Anterior cingulate cortex (tissue), 58 donors: ENCODE results near the gene CCL23.
"Not testable (repeated sequence)": the region's sequence is repeated elsewhere in the genome, so short reads cannot be mapped to it uniquely, and the experiment has no call there.

Source experiments
- DNase-seq, 58 donors: peaks; one replicate each; lab custom pipeline; 2025; lab: John Stamatoyannopoulos, UW

The CCL23 gene

DNA sequence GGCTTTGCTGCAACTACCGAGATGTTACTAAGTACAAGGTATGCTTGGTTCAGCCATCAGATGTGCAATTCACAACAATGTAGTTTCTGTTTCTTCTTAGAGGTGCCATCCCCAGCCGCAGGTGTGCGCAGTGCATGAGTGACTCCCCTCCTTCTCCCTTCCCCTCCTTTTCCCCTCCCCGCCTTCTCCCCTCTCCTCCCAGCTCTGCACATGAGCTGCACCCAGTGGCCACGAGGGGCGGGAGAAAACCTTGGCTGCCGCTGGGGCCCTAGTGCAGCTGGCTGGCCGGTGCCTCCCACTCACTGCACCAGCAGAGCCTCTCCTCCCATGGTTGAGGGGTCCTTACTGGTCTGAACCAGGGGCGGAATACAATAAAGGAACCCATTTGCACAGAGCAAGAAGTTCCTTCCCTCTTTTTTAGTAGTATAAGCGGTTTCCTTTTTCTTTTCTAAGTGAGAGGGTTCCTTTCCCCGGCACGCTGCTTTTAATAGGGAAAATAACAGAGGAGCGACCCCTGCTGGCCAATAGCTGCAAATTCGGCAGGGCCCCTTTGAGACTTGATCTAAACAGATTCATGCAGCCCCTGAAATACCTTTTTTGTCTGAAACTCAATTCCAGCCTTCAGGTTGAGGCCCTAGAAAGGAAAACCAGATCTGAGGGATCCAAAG lies 8.6 kb downstream of the CCL23 start:
- no peak for DNase-seq

DNA sequence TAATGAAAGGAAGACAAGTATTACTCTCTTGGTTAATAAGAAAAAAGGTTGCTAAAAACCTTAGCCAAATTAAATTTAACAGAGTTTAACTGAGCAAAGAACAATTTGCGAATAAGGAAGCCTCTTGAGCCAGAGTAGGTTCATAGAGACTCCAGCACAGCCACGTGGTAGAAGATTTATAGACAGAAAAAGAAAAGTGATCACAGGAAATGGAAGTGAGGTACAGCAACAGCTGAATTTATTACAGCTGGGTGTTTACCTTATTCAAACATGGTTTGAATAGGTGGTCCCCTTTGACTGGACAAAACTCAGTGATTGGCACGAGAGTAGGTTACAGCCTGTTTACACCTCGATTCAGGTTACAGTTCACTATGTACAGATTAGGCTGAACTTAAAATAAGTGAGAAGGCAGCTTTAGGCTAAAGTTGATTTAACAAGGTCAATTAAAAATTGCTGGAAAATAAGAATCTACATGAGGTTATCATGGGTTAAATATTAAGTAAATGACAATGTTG lies 13.1 kb downstream of the CCL23 start:
- no peak for DNase-seq

GRCh38 chr17:36002631-36003030 lies 15.1 kb downstream of the CCL23 start:
- no peak for DNase-seq

GRCh38 chr17:36001862-36002603 lies 15.7 kb downstream of the CCL23 start:
- no peak for DNase-seq

GRCh38 chr17:36001110-36001771 lies 16.5 kb downstream of the CCL23 start, which contains the start of gene CCL15:
Gene CCL15, minus strand, starts transcription at chr17:36001553. Its CDS starts 61 bp downstream, at chr17:36001492.
- DNase-seq: no peak

- DNase-seq: no peak
These were observed 17.1 kb downstream of the CCL23 start for GRCh38 chr17:36000732-36001109.

DNA sequence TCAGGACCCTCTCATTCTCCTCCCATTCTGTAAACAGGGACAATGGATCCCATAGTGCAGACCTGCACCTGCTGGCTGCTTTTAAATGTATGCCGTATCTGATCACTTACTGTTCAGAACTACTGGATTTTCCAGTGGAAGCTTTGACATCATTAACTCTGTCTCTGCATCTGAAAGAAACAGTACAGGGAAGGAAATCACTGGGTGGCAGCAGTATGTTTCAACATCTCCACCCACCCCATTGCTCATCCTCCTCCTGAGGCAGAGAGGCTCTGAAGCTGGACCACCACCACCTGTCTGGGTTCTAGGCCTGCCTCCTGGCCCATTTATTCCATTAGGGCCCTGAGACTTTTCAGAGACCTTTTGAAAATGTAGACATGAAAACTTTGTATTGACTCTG lies 19.0 kb downstream of the CCL23 start:
- DNase-seq: no peak

DNA sequence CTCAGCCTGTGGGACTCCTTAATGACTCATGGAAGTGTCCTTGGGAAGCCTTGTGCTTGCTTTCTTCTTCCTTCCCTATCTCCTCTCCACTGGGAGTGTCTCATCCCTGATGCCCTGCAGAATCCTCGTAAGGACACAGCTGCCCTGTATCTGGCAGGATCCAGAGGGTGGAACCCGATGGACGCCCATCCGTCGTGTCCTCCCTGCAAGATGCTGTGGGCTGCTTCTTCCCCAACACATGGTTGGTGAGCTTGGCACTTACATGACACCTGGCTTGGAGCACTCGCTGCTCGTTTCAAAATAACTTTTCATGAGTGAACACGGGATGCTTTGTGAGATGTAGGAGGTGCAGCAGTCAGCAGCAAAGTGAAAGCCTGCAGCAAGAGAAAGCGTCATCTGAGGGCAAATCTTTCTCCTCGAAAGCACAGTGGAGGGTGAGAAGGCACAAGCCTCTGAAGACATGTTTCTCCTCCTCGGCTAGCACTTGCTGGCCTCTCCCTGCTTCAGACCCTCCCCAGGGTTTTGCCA lies 19.7 kb downstream of the CCL23 start:
- no peak for DNase-seq

- not testable (repeated sequence) for DNase-seq
These were observed 22.4 kb downstream of the CCL23 start for GRCh38 chr17:35995346-35995745.

- DNase-seq: no peak
These were observed 26.7 kb downstream of the CCL23 start for GRCh38 chr17:35991075-35991474.

DNA sequence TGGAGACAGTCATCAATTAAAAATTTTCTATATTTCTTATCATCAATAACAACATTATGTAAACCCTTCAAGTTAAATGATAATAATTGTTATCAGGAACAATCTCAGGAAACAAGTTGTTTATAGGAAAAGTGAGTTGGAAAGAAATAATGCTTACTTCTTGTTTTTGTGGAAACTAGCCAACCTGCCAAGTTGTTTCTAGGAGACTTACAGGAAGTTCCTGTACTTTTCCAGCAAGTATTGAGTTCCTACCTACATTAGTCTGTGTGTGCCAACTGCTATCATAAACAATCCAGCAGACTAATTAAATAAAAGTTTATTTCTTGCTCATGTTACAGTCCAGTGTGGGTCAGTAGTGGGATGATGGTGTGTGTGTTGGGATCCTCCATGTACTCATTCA lies 29.6 kb downstream of the CCL23 start:
- DNase-seq: no peak

GRCh38 chr17:35986643-35987042 lies 31.1 kb downstream of the CCL23 start, which contains the start of gene CCL14:
Gene CCL14, minus strand, starts transcription at chr17:35986729. Its CDS starts 80 bp downstream, at chr17:35986649.
- DNase-seq: no peak

DNA sequence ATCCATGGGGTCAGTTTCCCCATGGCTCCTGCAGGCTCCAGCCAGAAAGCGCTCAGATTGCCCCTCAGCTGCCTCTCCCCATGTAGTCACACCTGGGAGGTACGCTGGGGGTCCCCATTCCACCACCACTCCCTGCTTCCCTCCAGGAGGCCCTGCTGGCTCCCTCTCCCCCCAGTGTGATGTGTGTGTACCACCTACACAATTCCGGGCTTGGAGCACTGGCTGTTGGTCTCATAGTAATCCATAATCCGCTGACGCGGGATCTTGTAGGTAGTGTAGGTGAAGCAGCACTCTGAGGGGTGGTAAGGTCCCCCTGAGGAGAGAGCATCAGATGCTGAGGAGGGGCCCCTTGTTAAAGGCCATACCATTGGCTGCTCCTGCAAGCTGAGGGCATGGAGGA lies 33.6 kb downstream of the CCL23 start:
- no peak for DNase-seq

DNA sequence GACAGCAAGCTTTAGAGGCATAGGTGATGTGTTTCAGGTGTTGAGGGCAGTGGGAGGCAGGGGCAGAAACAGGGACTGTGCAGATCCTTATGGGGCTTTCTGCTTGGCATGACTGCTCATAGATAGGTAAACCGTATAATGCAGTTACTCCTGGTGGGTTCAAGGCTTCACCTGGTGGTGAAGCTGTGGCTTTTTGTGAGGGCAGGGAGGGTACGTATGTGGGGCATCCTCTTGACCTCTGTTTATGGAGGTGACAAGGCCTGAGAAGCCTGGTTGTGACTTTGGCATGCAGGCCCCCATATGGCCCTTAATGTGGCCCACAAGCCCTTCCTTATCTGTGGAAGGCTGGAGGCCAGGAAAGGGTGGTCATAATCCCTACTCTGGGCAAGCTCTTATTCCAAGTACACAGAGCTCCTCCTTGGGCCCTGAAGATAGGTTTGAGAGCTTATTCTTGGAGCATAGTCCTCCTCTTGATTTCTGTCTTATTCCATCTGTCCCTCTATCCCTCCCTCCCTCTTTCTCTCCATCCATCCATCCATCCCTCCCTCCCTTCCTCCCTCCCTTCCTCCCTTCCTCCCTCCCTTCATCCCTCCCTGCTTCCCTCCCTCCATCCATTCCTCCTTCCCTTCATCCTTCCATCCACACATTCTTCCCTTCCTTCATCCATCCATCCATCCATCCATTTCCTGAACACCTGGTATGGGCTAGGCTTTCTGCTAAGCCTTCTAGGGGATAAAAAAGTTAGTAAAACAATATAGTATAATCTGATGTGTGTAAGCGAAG lies 35.2 kb downstream of the CCL23 start:
- DNase-seq: no peak

DNA sequence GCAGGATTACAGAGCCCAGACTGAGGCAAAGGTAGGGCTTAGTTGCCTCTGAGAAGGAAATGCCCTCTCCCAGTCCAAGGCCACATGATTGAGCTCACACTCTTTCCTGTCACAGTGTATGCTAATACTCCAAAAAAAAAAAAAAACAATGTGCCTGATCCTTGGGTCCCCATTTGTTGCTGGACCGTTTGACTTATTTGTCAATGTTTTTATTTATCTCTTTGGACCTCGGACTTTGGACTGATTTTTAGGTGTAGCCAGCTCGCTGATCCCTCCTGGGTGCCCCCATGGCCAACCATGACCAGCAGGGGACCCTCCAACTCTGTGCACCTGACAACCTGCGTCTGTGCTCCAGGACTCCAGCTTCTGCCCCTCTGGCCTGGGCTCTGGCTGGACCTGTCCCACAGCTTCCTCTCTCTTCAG lies 35.9 kb downstream of the CCL23 start:
- DNase-seq: no peak

DNA sequence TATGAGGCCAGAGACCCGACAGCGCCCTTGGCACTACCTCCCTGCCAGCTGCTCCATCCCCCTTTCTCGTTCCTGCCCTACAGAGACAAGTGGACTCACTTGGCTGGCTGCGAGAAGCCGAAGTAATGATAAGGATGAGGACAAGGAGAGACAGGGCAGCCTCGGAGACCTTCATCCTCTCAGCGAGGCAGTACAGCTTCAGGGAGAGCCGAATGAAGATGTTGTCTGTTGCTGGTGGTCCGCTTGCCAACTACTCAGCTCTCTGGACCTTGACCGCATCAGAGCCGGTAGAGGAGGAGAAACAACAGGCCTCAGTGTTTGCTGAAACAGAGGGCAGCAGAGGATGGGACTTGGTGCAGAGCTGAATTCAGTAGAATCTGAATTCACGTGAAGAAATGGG lies 36.5 kb downstream of the CCL23 start, which contains the start of gene CCL16:
TSS of gene CCL16 (minus strand) at position 252 of the 400 bp plus-strand sequence. CDS start at position 175, 77 bp downstream.
- no peak for DNase-seq

DNA sequence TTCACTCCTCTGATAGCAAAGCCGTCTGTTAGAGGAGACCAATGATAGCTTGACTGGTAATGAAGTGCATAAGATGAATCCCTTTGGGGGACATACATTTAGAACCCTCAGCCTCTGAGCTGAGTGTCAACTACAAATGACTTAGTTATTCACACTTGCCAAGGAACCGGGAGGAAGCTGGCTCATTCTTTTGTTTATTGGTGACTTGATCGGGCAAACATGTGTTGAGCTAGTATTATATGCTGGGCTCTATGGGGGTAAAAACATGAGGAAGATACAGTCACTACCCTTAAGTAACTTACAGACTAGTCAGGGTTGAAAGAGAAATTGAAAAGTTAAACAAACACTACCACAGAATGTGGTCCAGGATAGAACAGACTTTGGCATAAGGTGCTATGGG lies 39.4 kb downstream of the CCL23 start:
- no peak for DNase-seq

- DNase-seq: no peak
These were observed 40.3 kb downstream of the CCL23 start for GRCh38 chr17:35977509-35977908.

- no peak for DNase-seq
These were observed 44.2 kb downstream of the CCL23 start for GRCh38 chr17:35973333-35974260.
